ENCODE results near the gene LAMA2. TPM values are rescaled to one million over a fixed set of nuclear protein-coding genes. Genes with fewer than 3 reads are reported as not detected.

The LAMA2 gene
- total RNA-seq, 4 donors from 2014 or later = 115 to 153 (median 134) TPM

GRCh38 chr6:129195161-129195560, 312.2 kb downstream of the LAMA2 start:
- Histone ChIP-seq H3K4me3 (no peak overlapping the region), H3K4me1 (no peaks in the 10 kb centered on the region), H3K27me3 (no peaks in the 10 kb centered on the region), H3K36me3 (peaks cover 0 to 45% (median 0%) of the 10 kb centered on the region in 4 donors), H3K27ac (replicated peaks in 1 of 4) (no peak overlapping the region), H3K9me3 (no peaks in the 10 kb centered on the region)
- intact Hi-C loops (cut with DNase I) = no loop called here
- DNase-seq (ENCODE audit: extremely low spot score) = no peak
- whole genome bisulfite sequencing = 64% methylated on average over 2 of the region's 2 CpGs
- no peak for TF ChIP-seq POLR2A (IDR thresholded peaks at IDR 0.05; ENCODE audit: low read depth)
- no peak for TF ChIP-seq POLR2AphosphoS5 (IDR thresholded peaks at IDR 0.05)
- no peak for TF ChIP-seq EP300 (IDR thresholded peaks at IDR 0.05)
- TF ChIP-seq, protein P1, sequence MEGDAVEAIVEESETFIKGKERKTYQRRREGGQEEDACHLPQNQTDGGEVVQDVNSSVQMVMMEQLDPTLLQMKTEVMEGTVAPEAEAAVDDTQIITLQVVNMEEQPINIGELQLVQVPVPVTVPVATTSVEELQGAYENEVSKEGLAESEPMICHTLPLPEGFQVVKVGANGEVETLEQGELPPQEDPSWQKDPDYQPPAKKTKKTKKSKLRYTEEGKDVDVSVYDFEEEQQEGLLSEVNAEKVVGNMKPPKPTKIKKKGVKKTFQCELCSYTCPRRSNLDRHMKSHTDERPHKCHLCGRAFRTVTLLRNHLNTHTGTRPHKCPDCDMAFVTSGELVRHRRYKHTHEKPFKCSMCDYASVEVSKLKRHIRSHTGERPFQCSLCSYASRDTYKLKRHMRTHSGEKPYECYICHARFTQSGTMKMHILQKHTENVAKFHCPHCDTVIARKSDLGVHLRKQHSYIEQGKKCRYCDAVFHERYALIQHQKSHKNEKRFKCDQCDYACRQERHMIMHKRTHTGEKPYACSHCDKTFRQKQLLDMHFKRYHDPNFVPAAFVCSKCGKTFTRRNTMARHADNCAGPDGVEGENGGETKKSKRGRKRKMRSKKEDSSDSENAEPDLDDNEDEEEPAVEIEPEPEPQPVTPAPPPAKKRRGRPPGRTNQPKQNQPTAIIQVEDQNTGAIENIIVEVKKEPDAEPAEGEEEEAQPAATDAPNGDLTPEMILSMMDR (IDR thresholded peaks at IDR 0.05) = no peak

DNA sequence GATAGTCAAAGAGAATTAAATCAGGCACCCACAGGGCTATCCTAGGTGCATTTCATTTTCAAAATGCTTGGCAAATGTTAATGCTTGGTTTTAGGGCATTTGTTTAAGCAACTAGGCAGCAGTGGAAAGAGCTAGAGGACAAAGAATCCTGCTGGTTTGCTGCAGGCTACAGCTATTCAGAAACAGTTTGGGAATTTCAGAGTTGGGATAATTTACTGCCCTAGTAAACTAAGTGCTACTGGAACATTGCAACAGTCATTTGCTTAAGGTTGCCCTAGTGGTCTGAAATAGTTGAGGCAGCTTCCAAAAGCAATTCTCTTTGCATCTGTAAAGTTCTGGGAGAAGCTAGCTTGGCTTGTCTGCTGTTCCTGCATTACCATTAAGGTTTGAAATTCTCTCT, 312.7 kb downstream of the LAMA2 start:
- Histone ChIP-seq H3K4me1 (no peaks in the 10 kb centered on the region), H3K4me3 (no peak overlapping the region), H3K27ac (replicated peaks in 1 of 4) (no peak overlapping the region), H3K9me3 (no peaks in the 10 kb centered on the region), H3K36me3 (peaks cover 0 to 40% (median 0%) of the 10 kb centered on the region in 4 donors), H3K27me3 (no peaks in the 10 kb centered on the region)
- no peak for TF ChIP-seq POLR2A (IDR thresholded peaks at IDR 0.05; ENCODE audit: low read depth)
- no peak for TF ChIP-seq POLR2AphosphoS5 (IDR thresholded peaks at IDR 0.05)
- TF ChIP-seq, protein P1 (IDR thresholded peaks at IDR 0.05) = no peak
- TF ChIP-seq EP300 (IDR thresholded peaks at IDR 0.05) = no peak
- no peak for DNase-seq (ENCODE audit: extremely low spot score)
- intact Hi-C loops (cut with DNase I) = no loop called here

GRCh38 chr6:129197154-129197553, 314.2 kb downstream of the LAMA2 start:
- peaks cover 0 to 26% (median 0%) of the 10 kb centered on the region in 4 donors for H3K36me3 ChIP-seq
- DNase-seq (ENCODE audit: extremely low spot score) = no peak
- no peaks in the 10 kb centered on the region for H3K9me3 ChIP-seq
- no peaks in the 10 kb centered on the region for H3K27me3 ChIP-seq
- H3K27ac ChIP-seq (replicated peaks in 1 of 4) = no peak overlapping the region
- no peak overlapping the region for H3K4me3 ChIP-seq
- 92% methylated on average over 4 of the region's 4 CpGs for WGBS
- H3K4me1 ChIP-seq = no peaks in the 10 kb centered on the region
- TF ChIP-seq EP300 (IDR thresholded peaks at IDR 0.05) = no peak
- TF ChIP-seq POLR2A (IDR thresholded peaks at IDR 0.05; ENCODE audit: low read depth) = no peak
- TF ChIP-seq, protein P1 (IDR thresholded peaks at IDR 0.05) = no peak
- no peak for TF ChIP-seq POLR2AphosphoS5 (IDR thresholded peaks at IDR 0.05)
- intact Hi-C loops (cut with DNase I) = no loop called here

DNA sequence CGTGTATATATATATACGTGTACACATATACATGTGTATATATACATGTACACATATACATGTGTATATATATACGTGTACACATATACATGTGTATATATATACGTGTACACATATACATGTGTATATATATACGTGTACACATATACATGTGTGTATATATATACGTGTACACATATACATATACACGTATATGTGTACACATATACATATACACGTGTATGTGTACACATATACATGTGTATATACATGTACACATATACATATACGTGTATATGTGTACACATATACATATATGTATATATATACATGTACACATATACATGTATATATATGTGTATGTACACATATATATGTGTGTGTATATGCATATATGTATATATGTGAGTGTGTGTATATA, 317.2 kb downstream of the LAMA2 start:
- Histone ChIP-seq H3K36me3 (peaks cover 0 to 25% (median 0%) of the 10 kb centered on the region in 4 donors), H3K9me3 (no peaks in the 10 kb centered on the region), H3K4me3 (no peak overlapping the region), H3K27me3 (no peaks in the 10 kb centered on the region), H3K27ac (replicated peaks in 1 of 4) (no peak overlapping the region), H3K4me1 (peaks cover 0 to 2% (median 0%) of the 10 kb centered on the region in 4 donors)
- TF ChIP-seq, protein P1 (IDR thresholded peaks at IDR 0.05) = no peak
- TF ChIP-seq POLR2AphosphoS5 (IDR thresholded peaks at IDR 0.05) (no peak), POLR2A (IDR thresholded peaks at IDR 0.05; ENCODE audit: low read depth) (no peak), EP300 (IDR thresholded peaks at IDR 0.05) (no peak)
- no peak for DNase-seq (ENCODE audit: extremely low spot score)
- intact Hi-C loops (cut with DNase I) = no loop called here
- WGBS = 89% methylated on average over 9 of the region's 9 CpGs
